ENCODE results near the gene HLA-F. TPM values are rescaled to one million over a fixed set of nuclear protein-coding genes. Genes with fewer than 3 reads are reported as not detected.

HLA-F gene
- total RNA-seq, 2 experiments from 2014 or later: 315 to 372 TPM

DNA sequence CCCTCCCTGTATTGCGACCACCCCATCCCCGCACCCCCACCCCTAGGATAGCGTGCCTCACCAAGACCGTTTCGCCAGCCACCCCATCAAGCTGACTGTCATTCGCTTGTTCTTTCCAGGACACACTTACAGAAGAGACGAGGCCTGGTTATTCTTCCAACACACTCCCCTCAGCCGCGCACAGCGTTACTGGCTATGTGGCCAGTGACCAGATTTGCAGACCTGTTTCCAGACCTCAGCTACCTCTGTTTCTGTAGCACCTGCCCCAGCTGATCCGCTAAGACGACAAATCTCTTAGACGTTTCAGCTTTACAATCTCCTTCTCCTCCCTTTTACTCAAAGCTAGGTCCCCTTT is 26.1 kb downstream of the HLA-F start:
- H3K4me3 Mint-ChIP-seq: peak overlapping the region; percentile 99
- H3K9me3 Mint-ChIP-seq: no peaks in the 10 kb centered on the region
- no peak for DNase-seq
- no peaks in the 10 kb centered on the region for H3K27me3 Mint-ChIP-seq
- peaks cover 63% of the 10 kb centered on the region for H3K4me1 Mint-ChIP-seq
- CTCF ChIA-PET: interaction anchor here (0.7 to 2.9 kb wide), 8 partner anchors 12 to 99 kb away, joined by 3 to 18 read pairs (median 4); no protein-coding TSS in a partner anchor
- POLR2A ChIA-PET: interaction anchor here (0.7 kb wide), 1 partner anchor 39 kb away, joined by 5 read pairs; no protein-coding TSS in a partner anchor
- peaks cover 25% of the 10 kb centered on the region for H3K36me3 Mint-ChIP-seq (ENCODE audit: low read depth)
- H3K27ac Mint-ChIP-seq: peak overlapping the region; percentile 96

DNA sequence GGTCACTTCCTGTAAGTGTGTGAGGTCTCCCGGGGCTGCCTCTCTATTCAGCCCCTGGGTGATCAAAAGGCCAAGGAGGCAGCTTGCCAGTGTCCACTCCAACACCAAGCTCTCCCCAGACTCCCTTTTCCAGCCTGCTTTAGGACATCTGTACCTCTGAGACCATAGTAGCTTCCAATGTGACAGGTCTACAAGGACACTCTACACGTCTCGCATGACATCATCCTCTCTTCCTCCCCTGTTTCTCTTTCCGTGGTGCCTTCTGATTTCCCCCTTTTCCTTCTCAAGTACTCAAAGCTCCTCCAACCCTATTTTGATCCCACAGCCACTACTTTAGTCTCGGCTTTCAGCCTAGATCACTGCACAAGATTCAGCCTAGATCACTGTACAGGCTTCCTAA is 26.4 kb downstream of the HLA-F start:
- DNase-seq: no peak
- no peaks in the 10 kb centered on the region for H3K27me3 Mint-ChIP-seq
- no peaks in the 10 kb centered on the region for H3K9me3 Mint-ChIP-seq
- H3K36me3 Mint-ChIP-seq (ENCODE audit: low read depth): peaks cover 25% of the 10 kb centered on the region
- peaks cover 65% of the 10 kb centered on the region for H3K4me1 Mint-ChIP-seq
- peak overlapping the region; percentile 99 for H3K4me3 Mint-ChIP-seq
- CTCF ChIA-PET: interaction anchor here (0.7 to 2.9 kb wide), 5 partner anchors 13 to 100 kb away, joined by 3 to 18 read pairs (median 4); no protein-coding TSS in a partner anchor
- H3K27ac Mint-ChIP-seq: peak overlapping the region; percentile 96
- POLR2A ChIA-PET: interaction anchor here (0.6 to 0.7 kb wide), 2 partner anchors 11 to 40 kb away, joined by 5 read pairs; no protein-coding TSS in a partner anchor

DNA sequence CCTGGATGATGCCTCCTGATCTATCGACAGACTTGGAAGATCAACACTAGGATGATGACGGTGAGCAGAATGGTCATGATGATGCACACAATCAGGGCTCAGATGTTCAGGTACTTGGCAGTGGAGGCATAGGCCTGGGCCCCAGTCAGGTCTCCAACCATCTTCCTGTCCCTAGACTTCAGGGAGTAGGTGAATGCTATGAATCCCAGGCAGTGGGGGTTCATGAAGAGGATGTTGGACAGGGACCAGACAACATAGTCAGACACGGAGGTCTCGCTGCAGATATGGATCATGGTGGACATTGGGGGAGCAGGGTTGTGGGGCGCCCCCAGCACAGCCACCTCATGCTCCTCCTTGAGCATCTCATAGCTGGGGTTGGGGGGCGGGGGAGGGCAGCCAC is 27.5 kb downstream of the HLA-F start:
- Mint-ChIP-seq H3K4me1 (peaks cover 67% of the 10 kb centered on the region), H3K27me3 (no peaks in the 10 kb centered on the region), H3K27ac (no peak overlapping the region), H3K4me3 (no peak overlapping the region), H3K9me3 (no peaks in the 10 kb centered on the region), H3K36me3 (ENCODE audit: low read depth) (peaks cover 19% of the 10 kb centered on the region)
- no peak for DNase-seq
- CTCF ChIA-PET: interaction anchor here (1.0 to 2.9 kb wide), 4 partner anchors 12 to 101 kb away, joined by 3 to 18 read pairs (median 4); no protein-coding TSS in a partner anchor
- POLR2A ChIA-PET: no interaction called here

DNA sequence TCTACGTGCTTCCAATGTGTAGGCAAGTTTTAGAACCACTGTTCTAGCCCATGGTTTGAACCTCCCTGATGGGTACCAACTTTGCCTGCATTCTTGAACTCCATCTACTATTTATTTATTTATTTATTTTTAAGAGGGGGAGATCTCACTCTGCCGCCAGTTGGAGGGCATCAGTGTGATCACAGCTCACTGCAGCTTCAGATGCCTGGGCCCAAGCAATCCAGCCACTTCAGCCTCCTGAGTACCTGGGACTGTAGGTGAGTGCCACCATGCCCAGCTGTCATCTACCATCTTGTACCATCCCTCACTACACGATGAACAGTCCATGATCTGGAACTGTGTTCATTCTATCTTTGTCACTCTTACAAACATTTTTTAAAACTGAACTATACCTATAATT is 28.2 kb downstream of the HLA-F start:
- no peak for DNase-seq
- Mint-ChIP-seq H3K27ac (peak overlapping the region; percentile 96), H3K4me1 (peaks cover 62% of the 10 kb centered on the region), H3K4me3 (peak overlapping the region; percentile 96), H3K27me3 (no peaks in the 10 kb centered on the region), H3K9me3 (no peaks in the 10 kb centered on the region), H3K36me3 (ENCODE audit: low read depth) (peaks cover 14% of the 10 kb centered on the region)
- POLR2A ChIA-PET: no interaction called here
- CTCF ChIA-PET: interaction anchor here (1.0 to 1.5 kb wide), 3 partner anchors 12 to 101 kb away, joined by 3 to 4 read pairs (median 3); no protein-coding TSS in a partner anchor

DNA sequence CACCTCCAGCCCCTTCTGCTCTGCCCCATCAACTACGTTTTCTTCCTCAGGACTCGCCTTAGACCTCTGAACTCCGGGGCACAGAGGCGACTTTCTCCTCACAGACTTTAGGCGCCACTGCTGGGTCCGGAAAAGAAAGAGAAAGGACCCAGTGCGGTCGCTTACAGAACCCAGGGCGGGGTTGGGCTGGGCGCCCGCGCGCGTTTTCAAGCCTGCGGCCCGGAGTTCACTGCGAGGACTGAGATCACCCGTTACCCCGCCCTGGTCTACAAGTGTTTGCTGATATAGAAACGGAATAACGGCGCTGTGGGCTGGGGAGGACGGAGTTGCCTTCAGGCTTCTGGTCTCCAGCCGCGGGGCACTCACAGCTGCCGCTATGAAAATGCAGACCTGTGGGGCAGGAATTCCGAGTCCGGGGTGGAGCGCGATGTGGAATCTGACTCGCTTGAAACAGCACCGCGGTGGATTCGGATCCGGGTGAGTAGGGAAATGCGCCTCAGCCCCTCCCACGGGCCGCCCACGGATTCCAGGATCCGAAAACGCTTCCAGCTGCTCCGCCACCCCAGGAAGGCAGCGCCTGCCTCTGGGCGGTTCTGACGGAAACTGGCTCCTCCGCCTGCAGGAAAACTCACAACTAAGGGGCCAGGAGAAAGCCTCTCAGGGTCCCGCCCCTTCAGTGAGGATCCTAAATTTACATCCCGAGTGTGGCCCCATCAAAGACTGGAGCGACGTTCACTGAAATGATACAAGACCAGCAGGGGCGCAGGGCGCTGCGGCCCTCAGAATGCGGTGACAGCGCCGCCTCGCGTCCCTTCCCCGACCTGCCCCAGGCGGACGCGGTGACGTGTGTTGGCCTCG is 29.4 kb downstream of the HLA-F start:
- no peaks in the 10 kb centered on the region for H3K27me3 Mint-ChIP-seq
- peak; percentile 86 for DNase-seq
- H3K4me1 Mint-ChIP-seq: peaks cover 57% of the 10 kb centered on the region
- ChIA-PET CTCF (interaction anchor here (0.8 to 1.5 kb wide), 7 partner anchors 10 to 99 kb away, joined by 3 to 6 read pairs (median 3); no protein-coding TSS in a partner anchor), POLR2A (interaction anchor here (1.2 kb wide), 1 partner anchor 99 kb away, joined by 3 read pairs; no protein-coding TSS in a partner anchor)
- H3K9me3 Mint-ChIP-seq: no peaks in the 10 kb centered on the region
- peak overlapping the region; percentile 96 for H3K4me3 Mint-ChIP-seq
- peak overlapping the region; percentile 96 for H3K27ac Mint-ChIP-seq
- H3K36me3 Mint-ChIP-seq (ENCODE audit: low read depth): peaks cover 11% of the 10 kb centered on the region

DNA sequence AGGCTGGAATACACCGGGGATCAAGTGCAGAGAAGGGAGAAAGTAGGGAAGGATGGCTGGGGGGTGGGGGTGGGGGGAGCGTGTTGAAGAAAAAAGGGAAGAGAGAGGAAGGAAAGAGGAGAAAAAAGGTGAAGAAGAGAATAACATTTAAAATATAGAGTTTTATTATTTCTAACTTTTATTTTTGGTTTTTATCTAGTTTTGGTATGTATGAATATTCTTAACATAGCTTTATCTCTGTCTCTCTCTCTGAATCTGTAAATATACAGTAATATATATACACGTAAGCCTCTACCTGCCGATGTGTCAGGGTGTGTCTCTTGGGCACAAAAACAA is 30.0 kb downstream of the HLA-F start:
- no peak for DNase-seq
- no peaks in the 10 kb centered on the region for H3K27me3 Mint-ChIP-seq
- POLR2A ChIA-PET: interaction anchor here (1.2 kb wide), 1 partner anchor 99 kb away, joined by 3 read pairs; no protein-coding TSS in a partner anchor
- peaks cover 11% of the 10 kb centered on the region for H3K36me3 Mint-ChIP-seq (ENCODE audit: low read depth)
- H3K4me3 Mint-ChIP-seq: peak overlapping the region; percentile 96
- CTCF ChIA-PET: interaction anchor here (0.8 to 1.6 kb wide), 11 partner anchors 10 to 100 kb away, joined by 3 to 6 read pairs (median 3); no protein-coding TSS in a partner anchor
- peak overlapping the region; percentile 96 for H3K27ac Mint-ChIP-seq
- peaks cover 52% of the 10 kb centered on the region for H3K4me1 Mint-ChIP-seq
- no peaks in the 10 kb centered on the region for H3K9me3 Mint-ChIP-seq

DNA sequence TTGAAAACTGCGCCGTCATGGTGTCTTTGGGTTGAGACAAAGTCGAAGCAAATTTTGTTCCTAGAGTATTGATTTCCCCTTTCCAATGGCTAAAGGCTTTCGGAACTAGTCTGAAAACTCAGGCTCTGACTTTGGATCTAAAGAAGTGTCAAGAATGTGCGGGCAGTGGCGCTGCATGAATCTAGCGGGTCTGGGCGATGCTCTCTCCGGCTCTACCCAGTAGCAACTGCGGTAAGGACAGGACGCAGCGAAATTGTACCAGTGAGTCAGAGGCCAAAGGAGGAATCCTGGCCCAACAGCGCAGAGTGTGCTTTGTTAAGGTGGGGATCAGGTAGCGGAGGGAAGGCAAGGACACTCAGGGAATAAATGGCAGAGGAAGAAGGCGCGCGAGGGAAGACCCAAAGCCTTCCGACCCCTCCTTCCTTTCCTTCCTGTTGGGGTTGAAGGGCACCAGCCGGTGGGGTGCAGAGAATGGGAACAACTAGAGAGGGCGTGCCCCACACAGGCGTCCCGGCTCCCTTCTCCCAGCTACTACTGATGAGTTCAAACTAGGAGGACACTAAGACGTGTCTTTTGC is 32.1 kb downstream of the HLA-F start:
- POLR2A ChIA-PET: no interaction called here
- CTCF ChIA-PET: interaction anchor here (1.4 kb wide), 1 partner anchor 9 kb away, joined by 3 read pairs; no protein-coding TSS in a partner anchor
- Mint-ChIP-seq H3K27me3 (no peaks in the 10 kb centered on the region), H3K27ac (no peak overlapping the region), H3K4me3 (no peak overlapping the region), H3K4me1 (peaks cover 52% of the 10 kb centered on the region), H3K36me3 (ENCODE audit: low read depth) (peaks cover 9% of the 10 kb centered on the region), H3K9me3 (no peaks in the 10 kb centered on the region)
- no peak for DNase-seq

DNA sequence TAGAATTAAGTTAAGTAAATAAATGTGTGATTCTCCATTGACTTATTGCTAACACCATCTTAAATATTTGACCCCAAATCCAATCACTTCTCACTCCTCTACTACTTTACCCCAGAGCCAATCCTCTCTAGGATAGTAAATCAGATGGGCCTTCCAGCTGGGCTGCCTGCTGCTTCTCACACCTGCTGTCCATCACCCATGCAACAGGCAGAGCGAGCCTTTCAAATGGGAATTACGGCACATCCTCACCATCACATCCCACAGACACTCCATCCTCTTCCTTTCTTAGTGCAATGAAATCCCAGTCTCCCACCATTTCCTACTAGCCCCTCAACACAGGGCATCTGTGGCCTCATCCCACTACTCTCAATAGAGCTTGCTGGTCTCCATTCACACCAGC is 34.0 kb downstream of the HLA-F start:
- Mint-ChIP-seq H3K27ac (no peak overlapping the region), H3K36me3 (ENCODE audit: low read depth) (peaks cover 6% of the 10 kb centered on the region), H3K4me3 (no peak overlapping the region), H3K9me3 (no peaks in the 10 kb centered on the region), H3K27me3 (no peaks in the 10 kb centered on the region), H3K4me1 (peaks cover 39% of the 10 kb centered on the region)
- DNase-seq: no peak
- POLR2A ChIA-PET: no interaction called here
- CTCF ChIA-PET: interaction anchor here (1.0 to 1.5 kb wide), 3 partner anchors 11 to 21 kb away, joined by 3 to 4 read pairs (median 3); no protein-coding TSS in a partner anchor

DNA sequence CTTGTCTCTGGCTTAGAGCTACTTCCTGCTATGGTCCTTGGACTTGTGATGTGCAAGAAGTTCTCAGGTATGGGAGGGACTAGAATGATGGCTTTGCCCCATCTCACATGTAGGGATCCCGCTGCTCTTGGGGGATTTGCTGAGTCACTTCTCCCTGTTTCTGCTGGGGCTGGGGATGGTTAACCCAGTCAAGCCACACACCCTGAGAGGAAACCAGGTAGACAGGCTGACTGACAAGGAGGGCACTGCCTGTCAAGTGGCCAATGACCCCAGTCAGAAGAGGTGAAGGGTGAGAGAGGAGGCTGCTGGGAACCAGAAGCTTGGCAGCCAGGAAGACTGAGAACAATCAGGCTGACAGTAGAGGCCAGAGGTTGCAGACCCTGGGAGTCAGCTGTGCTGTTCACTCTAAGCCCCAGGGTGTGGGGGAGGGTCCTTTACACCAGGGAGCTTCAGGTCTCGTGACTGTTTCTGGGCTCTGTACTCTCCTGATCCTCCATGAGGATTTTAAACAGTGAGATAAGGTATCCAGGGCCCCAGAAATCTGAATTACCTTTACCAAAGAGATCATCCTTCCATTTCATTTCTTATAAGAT is 34.6 kb downstream of the HLA-F start:
- H3K27me3 Mint-ChIP-seq: no peaks in the 10 kb centered on the region
- H3K4me1 Mint-ChIP-seq: peaks cover 40% of the 10 kb centered on the region
- no peak overlapping the region for H3K27ac Mint-ChIP-seq
- no peak overlapping the region for H3K4me3 Mint-ChIP-seq
- CTCF ChIA-PET: interaction anchor here (1.0 to 1.5 kb wide), 6 partner anchors 10 to 91 kb away, joined by 3 to 4 read pairs (median 3); no protein-coding TSS in a partner anchor
- H3K9me3 Mint-ChIP-seq: no peaks in the 10 kb centered on the region
- peaks cover 6% of the 10 kb centered on the region for H3K36me3 Mint-ChIP-seq (ENCODE audit: low read depth)
- POLR2A ChIA-PET: no interaction called here
- no peak for DNase-seq

DNA sequence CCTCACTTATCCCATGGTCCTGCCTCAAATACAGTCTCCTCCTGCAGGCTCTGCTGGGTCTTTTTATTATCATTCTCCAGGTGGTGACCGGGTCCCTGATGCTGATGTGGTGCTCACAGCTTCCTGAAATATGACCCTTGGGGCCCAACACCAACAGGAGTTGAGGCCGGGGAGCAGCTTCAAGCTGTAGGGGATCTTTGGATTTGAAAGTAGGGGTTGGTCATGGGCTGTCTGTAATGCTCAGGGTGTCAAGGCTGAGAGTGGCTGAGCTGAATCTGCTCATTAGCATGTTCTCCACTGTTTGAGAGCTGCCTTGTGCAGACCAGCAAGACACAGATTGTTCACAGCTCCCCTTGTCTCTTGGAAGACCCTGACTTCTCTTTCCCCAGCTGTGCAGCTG is 35.5 kb downstream of the HLA-F start:
- H3K9me3 Mint-ChIP-seq: no peaks in the 10 kb centered on the region
- H3K27me3 Mint-ChIP-seq: no peaks in the 10 kb centered on the region
- H3K4me3 Mint-ChIP-seq: no peak overlapping the region
- H3K36me3 Mint-ChIP-seq (ENCODE audit: low read depth): peaks cover 5% of the 10 kb centered on the region
- POLR2A ChIA-PET: no interaction called here
- no peak for DNase-seq
- peaks cover 40% of the 10 kb centered on the region for H3K4me1 Mint-ChIP-seq
- CTCF ChIA-PET: interaction anchor here (1.2 to 1.4 kb wide), 3 partner anchors 21 to 92 kb away, joined by 3 read pairs; no protein-coding TSS in a partner anchor
- no peak overlapping the region for H3K27ac Mint-ChIP-seq

DNA sequence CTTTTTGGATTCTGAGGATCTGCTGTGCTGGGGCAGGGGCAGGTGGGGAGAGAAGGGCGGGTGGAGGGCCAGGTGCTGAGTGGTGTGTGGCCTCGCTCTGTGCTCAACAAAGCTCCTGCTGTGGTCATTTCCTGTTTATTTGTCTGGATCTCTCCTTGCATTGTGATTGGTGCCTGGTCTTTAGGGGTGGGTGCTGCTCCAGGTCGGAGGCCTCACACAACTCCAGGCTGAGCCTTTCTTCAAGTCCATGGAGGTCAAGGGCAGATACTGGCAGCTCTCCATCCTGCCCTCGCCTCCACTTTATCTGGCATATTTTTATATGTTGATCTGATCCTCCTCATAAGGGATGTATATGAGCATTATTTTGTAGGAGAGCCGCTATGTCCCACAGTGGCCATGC is 36.2 kb downstream of the HLA-F start:
- Mint-ChIP-seq H3K27ac (peak overlapping the region; percentile 55), H3K9me3 (no peaks in the 10 kb centered on the region), H3K36me3 (ENCODE audit: low read depth) (peaks cover 4% of the 10 kb centered on the region), H3K27me3 (no peaks in the 10 kb centered on the region), H3K4me3 (no peak overlapping the region), H3K4me1 (peaks cover 44% of the 10 kb centered on the region)
- POLR2A ChIA-PET: no interaction called here
- CTCF ChIA-PET: interaction anchor here (1.4 kb wide), 1 partner anchor 52 kb away, joined by 3 read pairs; no protein-coding TSS in a partner anchor
- no peak for DNase-seq

DNA sequence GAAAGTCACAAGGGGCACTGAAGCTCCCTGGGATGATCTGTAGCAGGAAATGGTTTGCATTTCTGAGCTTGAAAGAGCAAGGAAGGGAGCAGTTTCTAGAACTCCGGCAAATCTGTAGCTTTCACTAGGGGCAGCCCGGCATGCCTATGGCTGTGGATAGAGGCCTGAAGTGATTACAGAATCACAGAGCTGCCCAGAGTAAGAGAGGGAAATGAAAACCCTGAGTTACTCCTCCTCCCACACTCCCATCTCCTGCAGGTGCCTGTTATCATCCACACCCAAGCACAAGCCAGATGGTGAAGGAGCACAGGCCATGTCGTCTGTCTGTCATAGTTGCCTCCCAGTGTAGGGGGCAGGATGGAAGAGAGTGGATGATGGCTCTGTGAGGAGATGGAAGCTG is 37.1 kb downstream of the HLA-F start:
- H3K36me3 Mint-ChIP-seq (ENCODE audit: low read depth): peaks cover 4% of the 10 kb centered on the region
- H3K4me1 Mint-ChIP-seq: peaks cover 40% of the 10 kb centered on the region
- no peak overlapping the region for H3K27ac Mint-ChIP-seq
- no peak overlapping the region for H3K4me3 Mint-ChIP-seq
- no peaks in the 10 kb centered on the region for H3K9me3 Mint-ChIP-seq
- ChIA-PET CTCF (interaction anchor here (0.9 to 1.0 kb wide), 2 partner anchors 12 to 88 kb away, joined by 3 read pairs; no protein-coding TSS in a partner anchor), POLR2A (interaction anchor here (0.6 kb wide), 1 partner anchor 11 kb away, joined by 5 read pairs; no protein-coding TSS in a partner anchor)
- DNase-seq: no peak
- H3K27me3 Mint-ChIP-seq: no peaks in the 10 kb centered on the region
